ENCODE results near the gene EDN3.
"Not testable (repeated sequence)": the region's sequence is repeated elsewhere in the genome, so short reads cannot be mapped to it uniquely, and the experiment has no call there.

Gene EDN3

DNA sequence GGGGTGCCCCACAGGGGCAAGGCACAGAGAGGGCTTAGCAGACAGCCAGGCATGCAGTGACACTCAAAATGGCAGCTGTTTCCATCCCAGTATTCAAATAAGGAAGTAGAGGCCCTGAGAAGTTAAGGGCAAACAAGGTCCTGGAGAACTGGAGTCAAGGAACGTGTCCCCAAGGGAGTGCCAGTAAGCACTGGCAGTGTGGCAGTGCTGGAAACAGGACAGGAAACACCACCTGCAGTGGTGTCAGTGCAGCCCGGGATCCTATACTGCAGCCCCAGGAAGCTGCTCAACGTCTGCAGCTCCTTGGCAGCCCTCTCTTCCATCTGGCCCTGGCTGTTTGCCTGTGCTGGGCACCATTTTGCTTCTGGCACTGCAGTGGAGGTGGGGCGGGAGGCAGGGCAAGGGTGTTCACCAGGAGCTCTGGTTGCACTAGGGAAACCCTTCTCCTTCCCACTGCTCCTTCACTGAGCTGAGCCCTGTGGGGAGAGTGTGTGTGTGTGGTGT is 56.3 kb downstream of the EDN3 start:
- TF ChIP-seq, protein P1, sequence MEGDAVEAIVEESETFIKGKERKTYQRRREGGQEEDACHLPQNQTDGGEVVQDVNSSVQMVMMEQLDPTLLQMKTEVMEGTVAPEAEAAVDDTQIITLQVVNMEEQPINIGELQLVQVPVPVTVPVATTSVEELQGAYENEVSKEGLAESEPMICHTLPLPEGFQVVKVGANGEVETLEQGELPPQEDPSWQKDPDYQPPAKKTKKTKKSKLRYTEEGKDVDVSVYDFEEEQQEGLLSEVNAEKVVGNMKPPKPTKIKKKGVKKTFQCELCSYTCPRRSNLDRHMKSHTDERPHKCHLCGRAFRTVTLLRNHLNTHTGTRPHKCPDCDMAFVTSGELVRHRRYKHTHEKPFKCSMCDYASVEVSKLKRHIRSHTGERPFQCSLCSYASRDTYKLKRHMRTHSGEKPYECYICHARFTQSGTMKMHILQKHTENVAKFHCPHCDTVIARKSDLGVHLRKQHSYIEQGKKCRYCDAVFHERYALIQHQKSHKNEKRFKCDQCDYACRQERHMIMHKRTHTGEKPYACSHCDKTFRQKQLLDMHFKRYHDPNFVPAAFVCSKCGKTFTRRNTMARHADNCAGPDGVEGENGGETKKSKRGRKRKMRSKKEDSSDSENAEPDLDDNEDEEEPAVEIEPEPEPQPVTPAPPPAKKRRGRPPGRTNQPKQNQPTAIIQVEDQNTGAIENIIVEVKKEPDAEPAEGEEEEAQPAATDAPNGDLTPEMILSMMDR (IDR thresholded peaks at IDR 0.05; ENCODE audit: low read depth, low read length): no peak
- no peak overlapping the region for H3K4me3 ChIP-seq (ENCODE audit: low read depth, low read length)

DNA sequence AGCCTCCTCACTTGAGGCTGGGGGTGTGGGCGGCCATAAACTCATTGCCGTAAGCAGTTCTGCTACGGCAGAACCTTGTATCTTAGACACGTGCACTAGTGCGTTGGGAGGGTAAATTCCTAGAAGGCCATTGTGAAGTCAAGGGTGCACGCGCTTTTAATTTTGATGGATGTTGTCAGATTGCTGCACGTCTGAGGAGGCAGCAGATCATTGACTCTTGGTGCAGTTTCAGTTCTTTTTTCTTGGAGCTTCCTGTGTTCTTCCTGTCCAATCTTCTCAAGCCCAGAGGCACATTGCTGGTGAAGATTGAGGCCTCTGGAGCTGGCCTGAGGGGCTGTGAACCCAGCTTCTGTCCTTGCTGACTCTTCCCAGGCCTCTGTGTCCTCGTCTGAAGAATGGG is 58.4 kb downstream of the EDN3 start:
- H3K4me3 ChIP-seq (ENCODE audit: low read depth, low read length): not testable (repeated sequence)

DNA sequence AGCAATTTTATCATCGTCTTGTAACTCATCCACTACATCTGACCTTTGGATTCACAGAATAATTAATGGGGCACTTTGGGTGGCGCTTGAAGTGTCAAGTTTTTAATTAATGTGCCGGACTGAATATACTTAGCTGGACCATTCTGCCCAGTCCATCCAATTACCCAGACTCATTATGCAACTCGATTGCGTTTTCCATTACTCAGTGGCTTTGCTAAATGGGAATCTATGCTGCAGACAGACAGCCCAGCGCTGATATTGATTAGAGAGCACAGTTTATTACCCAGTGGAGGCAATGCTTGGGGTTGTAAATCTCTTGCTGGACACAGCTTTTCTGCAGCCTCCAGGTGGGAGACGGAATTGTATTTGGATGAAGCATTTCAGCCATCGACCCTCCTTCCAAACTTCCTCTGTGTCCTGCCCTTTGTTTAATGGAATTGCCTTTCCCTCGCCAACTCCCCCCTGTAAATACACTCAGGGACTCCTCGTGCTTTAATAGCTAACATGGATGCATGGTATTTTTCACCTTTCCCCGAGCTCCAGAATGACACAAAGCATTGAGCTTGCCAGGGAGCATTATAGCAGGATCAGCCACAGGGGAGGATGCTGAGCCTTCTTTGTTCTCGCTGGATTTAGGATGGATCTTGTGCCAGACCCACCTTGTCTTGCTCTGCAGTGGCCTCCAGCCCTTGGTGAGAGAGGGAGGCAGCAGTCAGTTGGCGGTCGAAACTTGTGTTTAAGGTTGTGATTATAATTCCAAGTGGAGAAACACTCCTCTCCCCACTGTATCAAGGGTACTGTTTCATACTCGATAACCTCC is 59.7 kb downstream of the EDN3 start:
- no peak overlapping the region for H3K4me3 ChIP-seq (ENCODE audit: low read depth, low read length)
- TF ChIP-seq, protein P1 (IDR thresholded peaks at IDR 0.05; ENCODE audit: low read depth, low read length): no peak

DNA sequence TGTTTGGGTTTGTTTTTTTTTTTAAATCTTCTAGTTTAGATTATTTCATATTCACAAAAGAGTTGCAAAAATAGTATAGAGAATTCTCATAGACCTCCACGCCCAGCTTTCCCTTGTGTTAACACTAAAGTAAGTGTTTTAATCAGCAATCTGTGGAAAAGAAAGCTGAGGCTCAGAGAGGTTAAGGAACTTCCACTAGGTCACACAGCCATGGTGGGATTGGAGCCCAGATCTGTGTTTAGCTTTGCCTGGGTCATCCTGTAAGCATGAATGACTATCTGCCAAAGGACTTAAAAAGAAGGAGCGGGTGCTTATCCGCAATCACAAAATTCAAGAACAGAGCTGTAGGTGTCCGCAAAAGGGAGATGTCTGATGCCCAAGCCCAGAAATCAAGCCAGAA is 60.5 kb downstream of the EDN3 start:
- TF ChIP-seq, protein P1 (IDR thresholded peaks at IDR 0.05; ENCODE audit: low read depth, low read length): no peak
- H3K4me3 ChIP-seq (ENCODE audit: low read depth, low read length): no peak overlapping the region

DNA sequence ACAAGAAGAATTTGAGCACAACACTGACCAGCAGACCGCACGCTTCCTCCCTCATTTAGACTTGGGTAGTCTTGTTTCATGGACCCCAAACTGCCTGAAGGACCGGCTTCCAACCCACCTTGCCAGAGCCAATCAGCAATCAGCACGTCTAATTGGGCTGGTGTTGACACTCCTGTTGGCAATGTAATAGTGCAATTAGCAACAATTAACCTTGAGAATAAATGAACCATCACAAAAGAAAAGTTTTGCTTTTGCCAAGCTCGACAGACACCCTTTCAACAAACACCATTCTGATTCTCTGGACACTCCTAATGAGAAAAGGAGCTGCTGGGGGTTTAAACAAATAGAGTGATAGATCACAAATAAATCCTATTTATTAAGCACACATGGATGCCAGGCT is 61.0 kb downstream of the EDN3 start:
- TF ChIP-seq, protein P1 (IDR thresholded peaks at IDR 0.05; ENCODE audit: low read depth, low read length): no peak
- no peak overlapping the region for H3K4me3 ChIP-seq (ENCODE audit: low read depth, low read length)

DNA sequence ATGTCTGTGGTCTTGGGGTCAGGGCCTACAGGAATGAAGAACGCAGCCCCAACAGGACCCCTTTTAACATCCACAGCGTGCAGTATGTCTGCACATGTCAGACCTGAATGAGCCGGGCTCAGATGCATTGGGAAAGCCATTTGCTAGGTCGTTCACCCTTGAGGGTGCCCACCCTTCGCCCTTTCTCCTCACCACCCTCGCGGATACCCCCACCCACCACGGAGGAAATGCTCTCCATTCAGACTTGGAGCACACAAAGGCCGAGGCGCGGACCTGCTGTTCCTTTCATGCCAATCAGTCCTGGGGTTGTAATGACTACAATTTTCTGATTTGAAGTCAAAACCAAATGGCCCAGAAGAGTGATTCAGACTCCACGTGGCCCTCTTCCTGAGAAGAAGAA is 62.7 kb downstream of the EDN3 start:
- TF ChIP-seq, protein P1 (IDR thresholded peaks at IDR 0.05; ENCODE audit: low read depth, low read length): no peak
- H3K4me3 ChIP-seq (ENCODE audit: low read depth, low read length): no peak overlapping the region

DNA sequence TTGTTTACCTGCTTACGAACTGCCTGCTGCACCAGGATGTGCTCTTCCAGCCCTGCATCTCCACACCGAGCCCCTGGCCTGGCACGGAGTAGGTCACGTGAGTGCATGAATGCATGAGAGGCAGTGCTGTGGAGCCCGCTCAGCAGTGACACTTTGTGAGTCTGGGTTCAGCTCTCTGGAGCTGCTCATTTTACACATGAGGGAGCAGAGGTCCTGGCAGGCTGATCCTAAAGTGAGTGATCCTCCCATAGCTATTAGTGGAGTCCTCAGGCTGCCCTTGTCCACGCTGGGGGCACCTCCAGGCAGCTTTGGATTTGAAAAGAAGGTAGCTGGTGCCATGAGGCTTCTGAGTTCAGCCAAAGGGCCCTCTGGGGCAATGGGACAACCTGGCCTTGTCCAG is 64.2 kb downstream of the EDN3 start:
- no peak overlapping the region for H3K4me3 ChIP-seq (ENCODE audit: low read depth, low read length)
- TF ChIP-seq, protein P1 (IDR thresholded peaks at IDR 0.05; ENCODE audit: low read depth, low read length): no peak

Measured in WI38 (cell line).